Astrocyte (in vitro differentiated cells and primary cell): Measurements from ENCODE around the gene KCNG2.

ENCODE experiments used
- EZH2 ChIP-seq: IDR thresholded peaks from 2 replicates; pipeline ENCODE4 v1.6.1; 2012; ENCODE audit warnings: mild to moderate bottlenecking, low read length, inconsistent platforms; ENCODE audit not compliant: insufficient read depth
- TF ChIP-seq, protein P1 (sequence below): IDR thresholded peaks from 2 replicates; pipeline ENCODE4 v1.5.1; 2011; ENCODE audit warnings: low read depth, mild to moderate bottlenecking, inconsistent platforms, low read length, moderate library complexity; ENCODE audit not compliant: insufficient read depth

DNA sequence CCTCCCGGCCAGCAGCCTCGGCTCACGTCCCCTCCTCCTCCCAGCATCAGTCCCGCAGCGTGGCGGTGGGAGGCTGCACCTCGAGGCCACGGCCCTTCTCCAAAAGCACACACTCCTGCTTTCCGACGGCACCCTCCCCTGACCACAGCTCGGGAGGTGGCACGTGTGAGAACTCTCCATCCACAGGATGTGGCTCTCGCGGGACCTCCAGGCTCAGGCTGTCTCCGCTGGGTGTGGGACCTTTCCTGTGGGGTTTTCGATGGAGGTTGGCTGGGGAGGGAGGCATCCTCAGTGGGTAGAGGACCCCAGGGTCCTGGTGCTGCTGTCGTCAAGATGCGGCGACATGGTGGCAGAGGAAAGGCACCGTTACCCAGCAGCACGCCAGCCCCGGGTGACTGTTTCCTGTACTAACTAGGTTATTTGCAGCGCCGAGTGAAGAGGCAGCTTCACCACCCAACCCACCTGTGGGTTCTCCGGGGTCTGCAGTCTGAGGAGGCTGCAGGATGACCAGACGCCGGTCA is 42.8 kb upstream of the KCNG2 start:
- TF ChIP-seq, protein P1, sequence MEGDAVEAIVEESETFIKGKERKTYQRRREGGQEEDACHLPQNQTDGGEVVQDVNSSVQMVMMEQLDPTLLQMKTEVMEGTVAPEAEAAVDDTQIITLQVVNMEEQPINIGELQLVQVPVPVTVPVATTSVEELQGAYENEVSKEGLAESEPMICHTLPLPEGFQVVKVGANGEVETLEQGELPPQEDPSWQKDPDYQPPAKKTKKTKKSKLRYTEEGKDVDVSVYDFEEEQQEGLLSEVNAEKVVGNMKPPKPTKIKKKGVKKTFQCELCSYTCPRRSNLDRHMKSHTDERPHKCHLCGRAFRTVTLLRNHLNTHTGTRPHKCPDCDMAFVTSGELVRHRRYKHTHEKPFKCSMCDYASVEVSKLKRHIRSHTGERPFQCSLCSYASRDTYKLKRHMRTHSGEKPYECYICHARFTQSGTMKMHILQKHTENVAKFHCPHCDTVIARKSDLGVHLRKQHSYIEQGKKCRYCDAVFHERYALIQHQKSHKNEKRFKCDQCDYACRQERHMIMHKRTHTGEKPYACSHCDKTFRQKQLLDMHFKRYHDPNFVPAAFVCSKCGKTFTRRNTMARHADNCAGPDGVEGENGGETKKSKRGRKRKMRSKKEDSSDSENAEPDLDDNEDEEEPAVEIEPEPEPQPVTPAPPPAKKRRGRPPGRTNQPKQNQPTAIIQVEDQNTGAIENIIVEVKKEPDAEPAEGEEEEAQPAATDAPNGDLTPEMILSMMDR = no peak
- no peak for TF ChIP-seq EZH2
